GM12864 (cell line): Measurements from ENCODE around the gene GRID1.

Experiments
- DNase-seq: peaks from one replicate; pipeline ENCODE4 v3.0.0-alpha.2; 2011; ENCODE audit warnings: low read depth
- H3K4me3 ChIP-seq: 2 replicates; pipeline ENCODE4 v1.5.1; 2011; ENCODE audit warnings: mild to moderate bottlenecking, low read depth, low read length, control low read depth
- CTCF ChIP-seq: IDR thresholded peaks from 2 replicates; pipeline ENCODE4 v1.5.1; 2011; ENCODE audit warnings: low read depth, mild to moderate bottlenecking, moderate library complexity, low read length, control low read depth, inconsistent platforms; ENCODE audit errors: missing control alignments

Gene GRID1

GRCh38 chr10:85600026-85600743 lies 766.4 kb downstream of the GRID1 start:
- no peak for DNase-seq
- no peak overlapping the region for H3K4me3 ChIP-seq
- TF ChIP-seq CTCF: no peak

GRCh38 chr10:85599081-85599480 lies 767.5 kb downstream of the GRID1 start:
- no peak for DNase-seq
- TF ChIP-seq CTCF: no peak
- no peak overlapping the region for H3K4me3 ChIP-seq

- no peak for TF ChIP-seq CTCF
- no peak overlapping the region for H3K4me3 ChIP-seq
- no peak for DNase-seq
These were observed 767.9 kb downstream of the GRID1 start for GRCh38 chr10:85598646-85599045.

GRCh38 chr10:85597006-85597405 lies 769.6 kb downstream of the GRID1 start:
- DNase-seq: no peak
- no peak for TF ChIP-seq CTCF

GRCh38 chr10:85596389-85596788 lies 770.2 kb downstream of the GRID1 start:
- no peak for DNase-seq
- no peak for TF ChIP-seq CTCF
- H3K4me3 ChIP-seq: no peak overlapping the region

More at GRCh38 chr10:85597006-85597405, 769.6 kb downstream of the GRID1 start:
- H3K4me3 ChIP-seq: no peak overlapping the region

- no peak for DNase-seq
- H3K4me3 ChIP-seq: no peak overlapping the region
- TF ChIP-seq CTCF: no peak
These were observed 772.4 kb downstream of the GRID1 start for GRCh38 chr10:85594239-85594638.

GRCh38 chr10:85593226-85593772 lies 773.3 kb downstream of the GRID1 start:
- no peak for TF ChIP-seq CTCF
- no peak overlapping the region for H3K4me3 ChIP-seq
- DNase-seq: no peak
